Putamen (tissue), 1 donor: ENCODE results near the gene ANKRD26.
"Not testable (repeated sequence)": the region's sequence is repeated elsewhere in the genome, so short reads cannot be mapped to it uniquely, and the experiment has no call there.

Experiments used
- DNase-seq: peaks from one replicate; pipeline ENCODE4 v3.0.0-alpha.2; 2016; ENCODE audit warnings: low spot score

Gene ANKRD26

DNA sequence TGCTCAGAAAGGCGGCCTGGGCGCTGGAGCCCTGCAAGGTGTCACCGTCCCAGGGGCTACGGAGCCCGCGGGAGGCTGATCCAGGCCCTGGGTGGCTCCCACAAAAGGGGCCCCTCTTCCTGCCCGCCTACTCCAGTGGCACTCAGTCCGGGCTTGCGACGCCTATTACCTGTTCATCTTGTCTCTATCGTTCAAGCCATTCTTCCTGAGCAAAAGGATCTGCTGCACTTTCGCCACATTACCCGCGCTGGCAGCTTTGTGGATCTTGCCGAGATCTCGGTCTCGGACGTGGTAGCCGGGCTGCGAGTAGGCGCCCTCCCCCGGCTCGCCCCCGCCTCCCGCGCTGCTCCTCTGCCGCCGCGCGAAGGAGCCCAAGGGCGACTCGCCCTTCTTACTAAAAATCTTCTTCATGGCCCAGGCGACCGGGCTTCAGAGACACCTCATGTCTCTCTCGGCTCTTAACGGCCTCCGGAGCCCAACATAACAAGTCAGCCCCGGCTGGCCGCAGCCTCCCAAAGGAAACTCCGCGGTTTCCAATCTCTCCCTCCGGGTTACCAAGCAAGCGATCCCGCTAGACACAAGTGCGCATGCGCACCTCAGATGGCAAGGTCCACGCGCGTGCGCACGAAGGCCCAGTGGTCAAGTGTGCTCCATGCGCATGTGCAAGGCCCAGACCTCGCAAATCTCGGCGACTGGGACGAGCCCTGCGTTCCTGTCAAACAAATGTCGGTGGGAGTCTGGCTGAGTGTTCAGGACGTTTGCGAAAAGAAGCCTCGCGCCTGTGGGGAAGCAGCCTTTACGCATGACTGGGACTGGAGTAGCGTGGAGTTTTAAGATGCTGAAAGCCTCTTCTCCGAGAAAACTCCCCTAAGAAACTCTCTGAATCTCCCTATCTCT, at the start of gene ANKRD26:
Gene ANKRD26, minus strand, starts transcription at position 579 of the 897 bp plus-strand sequence. Its CDS starts 168 bp downstream, at position 411.
- peak; percentile 97 for DNase-seq

DNA sequence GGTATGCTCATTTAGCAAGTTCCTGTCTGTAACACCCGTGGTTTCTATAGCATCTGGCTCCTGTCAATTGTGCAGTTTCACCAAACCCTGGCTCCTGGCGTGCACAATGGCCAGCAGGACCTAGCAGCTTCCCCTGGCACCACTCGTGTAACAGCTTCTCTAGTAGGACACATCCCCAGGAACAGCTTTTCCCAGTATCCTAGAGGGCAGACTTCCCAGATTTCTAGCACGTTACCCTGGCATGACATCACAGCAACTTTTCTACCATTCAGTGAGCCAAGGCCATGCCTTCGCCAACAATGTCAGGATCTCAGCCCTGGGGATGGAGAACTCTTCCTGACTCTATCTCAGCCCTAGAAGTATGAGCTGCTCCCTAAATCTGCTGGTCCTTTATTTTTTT, 47.4 kb upstream of the ANKRD26 start:
- DNase-seq = no peak

DNA sequence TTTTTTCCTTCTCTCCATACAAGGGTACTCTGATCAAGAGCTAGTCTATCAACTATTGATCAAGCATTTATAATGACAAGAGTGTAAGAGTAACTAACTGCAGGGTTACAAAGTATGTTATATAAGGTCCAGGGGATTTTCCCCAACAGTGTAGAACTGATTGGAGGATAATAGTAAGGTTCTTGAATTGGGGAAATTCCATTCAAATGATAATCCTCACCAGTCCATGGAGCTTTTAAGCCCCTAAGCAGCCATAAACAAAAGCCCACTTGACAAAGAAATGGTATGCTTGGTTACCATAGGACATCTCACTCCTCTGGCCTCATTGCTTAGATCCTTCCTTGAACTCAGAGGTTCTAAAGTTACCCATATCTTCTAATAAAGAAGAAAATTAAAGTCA, 45.6 kb upstream of the ANKRD26 start:
- no peak for DNase-seq

DNA sequence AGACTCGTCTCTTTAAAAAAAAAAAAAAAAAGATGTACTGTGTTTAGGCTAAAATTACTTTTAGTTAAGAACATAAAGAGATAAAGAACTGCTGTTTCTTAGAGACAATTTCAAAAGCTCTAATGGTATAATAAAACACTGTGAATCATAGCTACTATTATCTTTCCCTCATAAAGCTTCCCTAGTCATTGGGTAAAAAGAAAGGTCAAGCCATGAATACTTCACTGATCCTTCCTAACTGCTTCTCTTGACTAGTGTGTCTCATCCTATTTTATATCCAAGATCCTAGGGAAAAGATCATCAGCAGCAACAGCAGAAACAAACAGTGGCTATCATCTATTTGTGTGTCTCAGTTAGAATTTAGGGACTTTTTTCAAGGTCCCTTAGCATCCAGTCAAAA, 43.4 kb upstream of the ANKRD26 start:
- DNase-seq = no peak

DNA sequence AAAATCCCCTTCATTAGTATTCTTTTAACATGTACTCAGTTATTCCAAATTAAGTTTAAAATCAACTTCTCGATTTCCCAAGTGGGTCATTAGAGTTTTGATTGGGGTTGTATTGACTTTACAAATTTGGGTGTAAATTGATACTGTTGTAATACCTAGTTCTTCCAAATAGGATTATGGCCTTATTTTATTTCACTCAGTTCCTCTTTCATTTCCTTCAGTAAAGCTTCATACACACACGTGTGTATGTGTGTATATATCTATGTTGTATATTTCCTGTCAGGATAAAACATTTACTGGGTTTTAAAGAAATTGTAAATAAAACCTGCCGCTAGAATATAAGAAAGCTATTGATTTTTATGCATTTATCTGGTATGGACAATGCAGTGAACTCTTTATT, 38.0 kb upstream of the ANKRD26 start:
- DNase-seq = no peak

DNA sequence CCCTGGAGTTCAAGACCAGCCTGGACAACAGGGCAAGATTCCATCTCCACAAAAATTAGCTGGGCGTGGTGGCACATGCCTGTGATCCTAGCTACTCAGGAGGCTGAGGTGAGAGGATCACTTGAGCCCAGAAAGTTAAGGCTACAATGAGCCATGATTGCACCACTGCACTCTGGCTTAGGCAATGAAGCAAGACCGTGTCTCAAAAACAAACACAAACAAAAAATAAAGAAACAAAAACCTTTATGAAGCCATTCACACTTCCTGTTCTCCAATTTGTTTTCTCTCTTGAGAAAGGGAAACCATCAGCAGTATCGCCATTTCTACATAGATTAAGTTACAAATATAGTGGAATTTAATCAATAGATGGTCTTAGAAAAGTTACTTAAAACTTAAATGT, 34.1 kb upstream of the ANKRD26 start:
- DNase-seq = no peak

DNA sequence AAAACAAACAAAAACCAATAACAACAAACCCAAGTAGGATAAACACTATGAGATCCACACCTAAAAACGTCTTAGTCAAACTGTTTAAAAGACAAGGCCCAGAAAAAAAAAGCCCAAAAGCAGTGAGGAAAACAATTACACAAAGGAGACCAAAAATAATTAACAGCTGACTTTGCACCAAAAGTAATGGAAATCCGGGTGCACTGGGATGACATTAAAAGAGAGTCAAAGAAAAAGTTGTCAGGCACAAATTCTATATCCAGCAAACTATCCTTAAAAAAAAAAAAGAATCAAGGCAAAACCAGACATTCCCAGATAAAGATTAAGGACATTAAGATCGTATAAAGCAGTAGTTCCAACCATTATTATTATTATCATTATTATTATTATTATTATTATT, 7.9 kb upstream of the ANKRD26 start:
- no peak for DNase-seq

DNA sequence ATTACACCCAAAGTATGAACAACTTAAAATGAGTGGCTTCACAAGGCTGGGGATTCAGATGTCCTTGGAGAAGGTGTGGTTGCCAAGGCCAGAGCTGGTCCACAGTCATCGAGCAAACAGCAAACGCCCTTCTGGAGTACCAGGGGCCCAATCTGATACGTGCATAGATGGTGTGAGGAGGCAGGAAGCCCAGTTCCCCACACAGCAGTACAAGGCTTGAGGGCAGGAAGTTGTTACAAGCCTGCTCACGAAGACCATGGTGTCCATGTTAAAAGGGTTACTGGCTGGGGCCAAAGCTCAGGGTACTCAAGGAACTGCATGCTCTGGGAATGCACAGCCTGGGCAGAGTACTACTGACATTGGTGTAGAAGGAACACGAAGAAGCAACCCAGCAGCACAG, 4.6 kb upstream of the ANKRD26 start:
- no peak for DNase-seq

DNA sequence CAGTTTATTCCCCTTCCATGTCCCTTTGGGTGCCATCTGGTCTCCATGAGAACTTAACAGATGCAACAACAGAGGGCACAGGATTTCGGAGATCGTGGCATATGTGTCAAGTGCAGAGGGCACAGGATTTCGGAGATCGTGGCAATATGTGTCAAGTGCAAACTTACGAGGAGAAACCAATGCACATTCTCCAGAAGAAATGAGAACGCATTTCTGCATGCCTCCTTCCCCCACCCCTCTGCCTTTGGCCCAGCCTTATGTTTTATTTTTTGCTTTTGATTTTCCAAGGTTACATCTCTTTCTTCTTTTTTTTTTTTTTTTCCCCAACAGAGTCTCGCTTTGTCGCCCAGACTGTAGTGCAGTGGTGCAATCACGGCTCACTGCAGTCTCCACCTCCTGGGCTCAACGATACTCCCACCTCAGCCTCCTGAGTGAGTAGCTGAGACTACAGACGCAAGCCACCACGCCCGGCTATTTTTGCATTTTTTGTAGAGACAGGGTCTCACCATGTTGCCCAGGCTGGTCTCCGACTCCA, 586 bp upstream of the ANKRD26 start:
- DNase-seq = peak; percentile 6

DNA sequence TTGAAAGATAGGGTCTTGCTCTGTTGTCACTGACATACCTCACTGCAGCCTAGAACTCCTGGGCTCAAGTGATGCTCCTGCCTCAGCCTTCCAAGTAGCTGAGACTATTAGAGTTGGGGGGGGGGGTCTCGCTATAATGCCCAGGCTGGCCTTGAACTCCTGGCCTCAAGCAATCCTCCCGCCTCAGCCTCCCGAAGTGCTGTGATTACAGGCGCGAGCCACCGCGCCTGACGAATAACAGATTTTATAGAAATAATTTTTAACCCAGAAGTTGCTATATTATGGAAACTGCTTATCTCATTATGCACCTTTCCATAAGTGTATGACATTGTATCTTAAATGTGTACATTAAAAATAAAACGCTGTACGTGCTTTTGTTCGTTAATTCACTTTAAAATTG, 846 bp downstream of the ANKRD26 start:
- DNase-seq = no peak

DNA sequence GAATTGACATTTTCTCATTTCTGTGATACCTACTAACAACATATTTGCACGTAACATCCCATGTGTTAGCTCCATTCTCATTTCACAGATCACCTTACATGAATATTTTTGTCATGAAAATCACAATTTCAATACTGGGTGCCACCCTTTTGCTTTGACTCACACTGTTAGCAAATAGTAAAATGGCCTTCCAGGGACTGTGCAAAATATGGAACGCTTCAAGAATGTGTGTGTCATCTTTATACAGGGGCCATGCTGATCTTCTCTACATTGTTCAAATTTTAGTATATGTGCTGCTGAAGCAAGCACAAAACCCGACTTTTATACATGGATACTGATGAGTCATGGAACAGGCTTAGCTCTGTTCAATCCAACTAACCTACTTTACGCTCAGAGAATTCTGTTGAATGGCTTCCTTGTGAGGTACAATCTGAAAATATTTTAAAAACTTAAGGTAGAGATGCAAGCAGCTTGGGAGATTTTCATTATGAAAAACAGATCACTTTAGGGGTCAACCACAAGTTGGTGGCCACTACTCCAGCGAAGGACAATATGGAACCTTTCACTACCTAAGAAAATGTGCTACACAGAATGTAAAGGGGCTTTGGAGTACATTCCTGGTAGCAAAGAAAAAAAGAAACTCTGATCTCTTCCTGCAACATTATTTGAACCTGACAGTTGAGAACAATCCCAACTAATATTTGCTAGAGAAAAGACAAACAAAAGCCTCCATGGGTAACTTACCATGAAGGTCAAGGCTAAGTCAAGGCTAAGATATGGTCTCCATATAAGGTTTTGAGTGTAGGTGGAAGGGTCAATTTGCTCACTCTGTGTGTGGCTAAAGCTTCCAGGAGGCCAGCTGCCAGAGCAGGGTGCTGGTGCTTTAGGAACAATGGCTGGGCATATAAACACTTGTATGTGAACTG, 11.9 kb downstream of the ANKRD26 start:
- DNase-seq = peak; percentile 18

DNA sequence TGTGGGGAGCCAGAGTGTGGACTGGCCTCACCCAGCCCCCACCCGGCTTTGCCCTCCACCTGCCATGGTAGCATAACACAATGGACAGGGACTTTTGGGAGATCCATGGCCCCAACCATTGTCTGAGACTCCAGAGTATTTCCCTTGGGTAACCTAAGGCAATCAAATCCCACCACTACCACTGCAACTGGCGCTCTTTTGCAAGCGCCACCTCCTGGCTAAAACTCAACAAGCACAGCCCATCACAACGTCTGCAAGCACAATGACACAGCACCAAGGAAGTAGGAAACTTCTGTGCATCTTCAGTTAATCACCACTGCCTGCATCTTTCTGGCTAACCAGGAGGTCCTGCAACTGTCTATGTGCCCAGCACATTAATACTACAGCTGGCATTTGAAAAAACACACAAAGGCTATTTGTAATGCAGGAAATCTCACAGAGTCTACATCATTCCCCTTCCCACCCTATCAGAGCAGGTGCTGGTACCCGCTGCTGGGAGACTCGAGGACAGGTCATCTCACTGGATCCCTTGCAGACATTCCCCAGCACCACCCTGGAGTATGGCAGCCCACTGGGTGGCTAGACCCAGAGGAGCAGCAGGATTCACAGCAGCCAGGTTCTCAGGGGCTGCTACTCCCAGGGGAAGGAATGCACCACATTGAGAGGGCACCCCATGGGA, 27.7 kb downstream of the ANKRD26 start:
- no peak for DNase-seq

DNA sequence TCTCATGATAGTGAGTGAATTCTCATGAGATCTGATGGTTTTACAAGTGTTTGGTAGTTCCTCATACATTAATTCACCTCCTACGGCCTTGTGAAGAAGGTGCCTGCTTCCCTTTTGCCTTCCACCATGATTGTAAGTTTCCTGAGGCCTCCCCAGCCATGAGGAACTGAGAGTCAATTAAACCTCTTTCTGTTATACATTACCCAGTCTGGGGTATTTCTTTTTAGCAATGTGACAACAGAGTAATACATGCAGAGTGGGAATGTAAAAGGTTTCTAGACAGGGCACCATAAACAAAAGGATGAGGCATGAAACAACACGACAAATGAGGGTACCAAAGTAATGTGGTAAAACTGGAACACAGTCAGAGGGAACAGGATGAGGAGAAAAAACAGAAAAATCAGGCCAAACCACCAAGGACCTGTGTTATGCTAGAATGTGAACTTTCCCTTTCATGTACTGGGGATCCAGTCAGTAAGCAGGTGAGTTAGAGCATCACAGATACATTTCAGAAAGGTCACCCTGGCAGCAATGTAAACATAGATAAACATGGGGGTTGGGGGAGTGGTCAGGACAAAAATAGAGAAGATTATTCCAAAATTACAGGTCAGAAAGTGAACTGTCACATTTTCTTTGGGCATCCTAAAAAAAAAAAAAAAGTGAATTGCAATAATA, 31.9 kb downstream of the ANKRD26 start:
- DNase-seq = no peak

DNA sequence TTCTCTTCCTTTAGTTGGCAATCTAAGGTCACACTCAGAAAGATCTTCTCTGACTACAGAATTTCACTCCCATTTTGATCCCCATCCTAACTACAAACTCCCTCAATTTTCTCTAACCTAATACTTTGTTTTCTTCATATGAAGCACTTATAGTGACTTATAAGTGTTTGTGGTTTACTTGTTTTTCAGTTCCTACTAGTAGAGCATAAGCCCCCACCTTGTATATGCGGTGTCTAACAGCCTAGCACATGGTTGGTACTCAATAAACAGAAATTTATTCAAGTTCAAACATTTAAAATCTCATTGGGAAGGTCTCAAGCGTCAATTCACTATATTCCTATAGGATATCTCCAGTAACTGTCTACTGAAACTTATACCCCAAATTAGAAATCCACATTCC, 35.2 kb downstream of the ANKRD26 start:
- no peak for DNase-seq

DNA sequence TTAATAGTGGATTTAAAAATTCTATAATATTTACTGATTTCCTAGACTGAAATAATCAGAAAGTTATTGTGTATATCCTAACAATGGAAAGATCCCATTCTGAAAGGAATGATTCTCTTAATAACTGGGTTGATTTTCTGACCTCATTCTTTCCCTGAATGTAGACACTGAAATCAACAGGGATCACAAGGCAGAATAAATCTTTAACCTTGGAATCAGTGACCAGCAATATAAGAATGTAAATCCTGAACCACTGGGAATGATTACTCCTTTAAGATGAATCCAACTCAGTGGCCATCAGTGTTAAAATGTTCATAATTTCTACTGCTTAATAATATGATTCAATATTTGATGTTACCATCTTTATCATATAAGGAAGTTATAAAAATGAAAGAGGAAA, 47.6 kb downstream of the ANKRD26 start:
- DNase-seq = no peak

DNA sequence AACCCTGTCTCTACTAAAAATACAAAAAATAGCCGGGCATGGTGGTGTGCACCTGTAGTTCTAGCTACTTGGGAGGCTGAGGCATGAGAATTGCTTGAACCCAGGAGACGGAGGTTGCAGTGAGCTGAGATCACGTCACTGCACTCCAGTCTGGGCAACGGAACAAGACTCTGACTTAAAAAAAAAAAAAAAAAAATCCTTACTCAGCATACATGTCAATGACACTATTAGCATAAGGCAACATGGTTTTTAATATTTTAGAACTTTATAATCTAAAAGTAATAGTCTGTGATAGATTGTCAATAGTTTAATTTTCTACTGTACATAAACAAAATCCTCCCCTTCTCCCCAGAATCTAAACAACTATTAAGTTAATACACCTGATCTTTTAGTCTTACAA, 55.0 kb downstream of the ANKRD26 start:
- not testable (repeated sequence) for DNase-seq

DNA sequence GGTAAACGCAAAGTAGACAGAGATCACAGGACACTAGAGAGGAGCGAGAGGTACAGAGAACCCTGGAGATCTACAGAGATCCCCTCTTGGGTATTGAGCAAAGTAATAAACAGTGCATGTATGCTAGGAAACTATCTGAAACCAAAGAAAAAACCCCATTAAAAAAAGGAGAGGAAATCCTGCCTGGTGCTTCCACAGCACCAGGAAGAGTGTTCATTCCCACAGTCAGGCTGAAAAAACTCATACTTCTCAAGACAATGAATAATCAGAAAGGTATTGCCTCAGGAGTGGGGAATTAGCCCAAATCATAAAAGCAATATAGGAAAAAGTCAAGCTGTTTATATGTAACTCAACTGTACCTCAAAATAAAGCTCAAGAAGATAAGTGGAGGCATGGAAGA, 59.1 kb downstream of the ANKRD26 start:
- no peak for DNase-seq

DNA sequence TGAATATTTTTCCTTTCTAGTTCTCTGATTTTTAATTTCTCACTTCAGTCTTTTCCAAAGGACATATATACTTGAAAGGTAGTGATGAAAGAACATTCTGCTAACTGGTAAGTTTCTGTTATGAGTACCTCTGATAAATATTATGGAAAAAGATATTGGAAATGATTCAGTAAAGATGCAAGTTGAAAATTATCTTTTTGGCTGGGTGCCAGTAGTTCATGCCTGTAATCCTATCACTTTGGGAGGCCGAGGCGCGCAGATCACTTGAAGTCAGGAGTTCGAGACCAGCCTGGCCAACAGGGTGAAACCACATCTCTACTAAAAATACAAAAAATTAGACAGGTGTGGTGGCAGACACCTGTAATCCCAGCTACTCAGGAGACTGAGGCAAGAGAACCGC, 62.1 kb downstream of the ANKRD26 start:
- no peak for DNase-seq

DNA sequence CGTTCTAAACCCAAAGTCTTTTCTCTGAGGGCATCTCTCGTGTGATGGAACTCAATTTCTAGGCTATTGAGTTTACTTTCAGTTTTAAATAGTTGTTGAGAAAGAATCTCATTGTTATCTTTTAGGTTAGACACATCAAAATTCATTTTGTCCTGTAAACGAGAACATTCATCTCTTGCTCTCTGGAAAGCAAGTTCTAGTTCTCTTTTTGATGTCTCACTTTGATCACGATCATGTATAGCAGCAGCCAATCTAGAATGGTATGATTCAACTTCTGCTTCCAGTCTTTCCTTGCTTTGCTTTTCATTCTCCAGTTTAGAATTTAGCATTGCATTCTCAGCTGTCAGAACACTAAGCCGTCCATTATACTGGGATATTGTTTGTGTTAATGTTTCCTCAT, 65.1 kb downstream of the ANKRD26 start:
- DNase-seq = no peak

DNA sequence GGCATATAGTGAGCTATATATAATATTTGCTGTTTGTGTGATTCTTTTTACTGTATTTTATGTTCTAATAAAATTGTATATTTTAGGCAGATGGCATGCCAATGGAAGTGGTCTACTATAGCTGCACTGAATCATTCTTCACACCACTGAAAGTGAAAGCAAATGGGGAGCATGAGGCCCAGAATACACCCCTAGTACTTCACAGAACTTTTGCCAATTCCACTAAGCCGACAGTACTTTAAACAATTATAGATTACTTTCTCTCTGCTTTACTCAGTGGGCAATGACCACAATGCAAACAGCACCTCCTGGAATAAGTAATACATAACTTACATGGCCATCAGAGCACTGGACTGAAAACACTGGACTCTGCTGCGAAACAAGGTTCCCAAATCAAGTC, 70.2 kb downstream of the ANKRD26 start:
- DNase-seq = no peak

DNA sequence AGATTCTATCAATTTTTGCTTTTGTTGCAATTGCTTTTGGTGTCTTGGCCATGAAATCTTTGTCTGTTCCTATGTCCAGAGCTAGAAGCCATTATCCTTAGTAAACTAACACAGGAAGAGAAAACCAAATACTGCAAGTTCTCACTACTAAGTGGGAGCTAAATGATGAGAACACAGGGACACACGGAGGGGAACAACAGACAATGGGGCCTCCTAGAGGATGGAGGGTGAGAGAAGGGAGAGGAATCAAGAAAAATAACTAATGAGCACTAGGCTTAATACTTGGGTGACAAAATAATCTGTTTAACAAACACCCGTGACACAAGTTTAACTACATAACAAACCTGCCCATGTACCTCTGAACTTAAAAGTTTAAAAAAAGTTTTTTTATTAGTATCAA, 78.2 kb downstream of the ANKRD26 start:
- DNase-seq = no peak

DNA sequence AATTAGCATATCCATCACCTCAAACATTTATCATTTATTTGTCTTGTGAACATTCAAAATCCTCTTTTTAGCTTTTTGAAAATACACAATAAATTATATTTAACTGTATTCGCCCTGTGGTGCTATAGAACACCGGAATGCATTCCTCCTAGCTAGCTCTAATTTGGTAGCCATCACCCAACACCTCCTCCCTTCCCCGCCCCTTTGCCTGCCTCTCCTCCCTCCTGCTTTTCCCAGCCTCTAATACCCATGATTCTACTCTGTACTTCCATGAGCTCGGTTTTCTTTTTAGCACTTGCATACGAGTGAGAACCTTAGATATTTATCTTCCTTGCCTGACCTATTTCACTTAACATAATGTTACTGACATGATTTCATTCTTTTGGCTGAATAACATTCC, 80.1 kb downstream of the ANKRD26 start:
- DNase-seq = no peak
